Upper lobe of right lung (tissue), 1 donor: ENCODE data around the gene ACTG1. TPM values are rescaled to one million over a fixed set of nuclear protein-coding genes. Genes with fewer than 3 reads are reported as not detected.

Experiments
- ATAC-seq: fragments of 200-7000 bp; cut with Tn5 transposase; one replicate; pipeline ENCODE4 v1.9.1; 2020; ENCODE audit warnings: mild to moderate bottlenecking, moderate library complexity
- DNase-seq: peaks from one replicate; pipeline ENCODE4 v3.0.0-alpha.2; 2020
- H3K27ac ChIP-seq: fragments of 200-600 bp; one replicate; pipeline ENCODE4 v1.8.0; 2022
- H3K27me3 ChIP-seq: fragments of 200-600 bp; one replicate; pipeline ENCODE4 v1.8.0; 2022; ENCODE audit warnings: mild to moderate bottlenecking
- H3K36me3 ChIP-seq: fragments of 200-600 bp; one replicate; pipeline ENCODE4 v1.8.0; 2022
- H3K4me1 ChIP-seq: fragments of 200-600 bp; one replicate; pipeline ENCODE4 v1.8.0; 2022
- H3K4me3 ChIP-seq: fragments of 200-600 bp; one replicate; pipeline ENCODE4 v1.8.0; 2022; ENCODE audit warnings: mild to moderate bottlenecking
- H3K9me3 ChIP-seq: fragments of 200-600 bp; one replicate; pipeline ENCODE4 v1.8.0; 2022
- CTCF ChIP-seq: fragments of 200-600 bp; IDR thresholded peaks from one replicate; pipeline ENCODE4 v1.8.0; 2022; ENCODE audit warnings: antibody characterized with exemption
- intact Hi-C: fragments of 100-400 bp; cut with DNase I; formaldehyde crosslinking; loops from one replicate; pipeline ENCODE4 v1.11.0; 2022
- total RNA-seq: library from RNA; stranded (reverse); fragmentation: NEBNext Ultra II Directional; extraction: Animal tissue kit (Norgen Biotek cat#: 25700); gene quantifications from one replicate; pipeline ENCODE4 v1.2.1, GENCODE V29; 2021
- donor health status: DM: no; HTN: yes; CAD: no; lungs with severe emphysema.

The ACTG1 gene
- total RNA-seq, 1 donor from 2014 or later: 2,193 TPM

DNA sequence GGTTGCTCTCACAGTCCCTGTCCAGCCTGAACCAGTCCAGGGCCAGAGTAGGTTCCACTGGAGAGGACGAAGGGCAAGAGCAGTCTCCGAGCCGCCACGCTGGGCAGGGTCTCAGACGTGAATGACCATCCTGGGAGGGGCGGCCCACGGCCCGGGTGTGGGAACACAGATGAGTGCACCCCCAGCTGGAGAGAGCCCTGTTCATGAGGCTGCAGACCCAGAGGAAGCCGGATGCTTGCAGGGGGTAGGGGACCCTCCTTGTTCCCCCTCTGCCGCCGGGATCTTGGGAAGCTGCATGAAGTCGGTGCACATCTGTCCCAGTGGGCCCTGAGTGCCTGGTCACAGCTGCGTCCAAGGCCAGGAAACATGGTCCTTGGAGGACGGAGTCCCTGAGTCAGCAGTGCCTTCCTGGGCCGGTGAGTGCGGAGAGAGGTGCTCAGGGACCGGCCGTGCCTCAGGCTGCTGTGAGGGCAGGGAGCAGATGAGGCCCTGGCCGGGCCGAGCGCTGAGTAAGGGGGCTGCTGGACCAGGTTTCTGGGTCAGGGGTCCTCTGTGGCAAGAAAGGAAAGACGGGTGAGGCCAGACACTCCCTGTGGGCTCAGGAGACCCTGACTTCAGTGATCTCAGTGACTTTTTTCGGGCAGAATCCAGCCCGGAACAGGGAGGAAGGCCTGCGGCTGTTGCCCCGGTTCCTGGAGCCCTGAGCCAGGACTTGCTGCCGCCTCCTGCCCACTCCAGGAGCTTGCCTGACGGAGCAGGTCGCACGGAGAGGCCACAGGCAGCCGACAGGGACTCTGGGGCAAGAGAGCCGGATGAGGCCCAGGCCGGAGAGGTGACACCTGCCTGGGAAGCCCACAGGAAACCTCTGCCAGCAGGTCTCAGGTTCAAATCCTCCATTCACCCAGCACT, 45.8 kb downstream of the ACTG1 start:
- no peak overlapping the region for H3K4me3 ChIP-seq
- no peak for DNase-seq
- no peak for ATAC-seq
- H3K27ac ChIP-seq: no peak overlapping the region
- no peaks in the 10 kb centered on the region for H3K27me3 ChIP-seq
- intact Hi-C loops: no loop called here
- no peaks in the 10 kb centered on the region for H3K9me3 ChIP-seq
- no peak for TF ChIP-seq CTCF
- peaks cover 5% of the 10 kb centered on the region for H3K36me3 ChIP-seq
- H3K4me1 ChIP-seq: no peaks in the 10 kb centered on the region

DNA sequence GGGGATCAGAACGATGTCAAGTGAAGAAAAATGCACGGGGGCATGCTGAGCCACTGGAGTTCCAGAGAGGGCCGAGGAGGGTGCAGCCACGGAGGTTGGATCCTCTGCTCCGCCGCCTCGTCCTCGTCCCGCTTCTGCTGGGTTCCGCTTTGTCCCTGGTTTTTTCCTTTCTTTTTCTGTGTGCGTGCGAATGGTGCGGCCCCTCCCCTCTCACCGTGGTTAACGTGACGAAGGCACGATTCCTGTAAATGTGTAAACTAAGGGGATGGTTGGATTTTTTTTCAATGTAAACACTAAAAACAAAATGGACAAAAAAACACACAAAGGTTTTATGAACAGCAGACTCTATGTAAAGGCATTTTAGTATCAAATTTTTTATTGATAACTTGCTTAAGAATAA, 46.7 kb downstream of the ACTG1 start:
- peaks cover 5% of the 10 kb centered on the region for H3K36me3 ChIP-seq
- intact Hi-C loops: no loop called here
- H3K4me1 ChIP-seq: no peaks in the 10 kb centered on the region
- no peak for TF ChIP-seq CTCF
- no peaks in the 10 kb centered on the region for H3K9me3 ChIP-seq
- ATAC-seq: no peak
- no peak for DNase-seq
- H3K27ac ChIP-seq: no peak overlapping the region
- no peaks in the 10 kb centered on the region for H3K27me3 ChIP-seq
- no peak overlapping the region for H3K4me3 ChIP-seq

GRCh38 chr17:81464586-81464985, 48.0 kb downstream of the ACTG1 start:
- Histone ChIP-seq H3K9me3 (no peaks in the 10 kb centered on the region), H3K27me3 (no peaks in the 10 kb centered on the region), H3K27ac (no peak overlapping the region), H3K4me1 (no peaks in the 10 kb centered on the region), H3K4me3 (no peak overlapping the region), H3K36me3 (peaks cover 5% of the 10 kb centered on the region)
- intact Hi-C loops: no loop called here
- no peak for ATAC-seq
- TF ChIP-seq CTCF: no peak
- DNase-seq: no peak

DNA sequence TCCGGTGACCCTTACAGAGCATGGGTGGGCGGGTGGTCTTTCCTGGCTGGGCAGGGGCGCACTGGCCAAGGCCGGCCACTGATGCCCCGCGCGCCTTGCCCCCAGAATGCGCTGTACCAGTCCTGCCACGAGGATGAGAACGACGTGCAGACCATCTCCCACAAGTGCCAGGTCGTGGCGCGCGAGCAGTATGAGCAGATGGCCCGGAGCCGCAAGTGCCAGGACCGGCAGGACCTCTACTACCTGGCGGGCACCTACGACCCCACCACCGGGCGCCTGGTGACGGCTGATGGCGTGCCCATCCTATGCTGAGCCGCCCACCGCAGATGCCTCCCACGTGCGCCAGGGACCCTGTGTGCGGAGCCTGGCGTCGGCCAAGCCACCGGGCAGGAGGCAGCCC, 49.1 kb downstream of the ACTG1 start:
- H3K36me3 ChIP-seq: peaks cover 5% of the 10 kb centered on the region
- H3K27ac ChIP-seq: no peak overlapping the region
- DNase-seq: no peak
- TF ChIP-seq CTCF: no peak
- H3K9me3 ChIP-seq: no peaks in the 10 kb centered on the region
- no peak for ATAC-seq
- H3K4me1 ChIP-seq: no peaks in the 10 kb centered on the region
- no peaks in the 10 kb centered on the region for H3K27me3 ChIP-seq
- H3K4me3 ChIP-seq: no peak overlapping the region
- intact Hi-C loops: no loop called here

GRCh38 chr17:81462506-81463125, 50.0 kb downstream of the ACTG1 start:
- Histone ChIP-seq H3K4me1 (no peaks in the 10 kb centered on the region), H3K9me3 (no peaks in the 10 kb centered on the region), H3K27ac (no peak overlapping the region), H3K4me3 (no peak overlapping the region), H3K27me3 (no peaks in the 10 kb centered on the region), H3K36me3 (peaks cover 5% of the 10 kb centered on the region)
- intact Hi-C loops: no loop called here
- DNase-seq (no peak), ATAC-seq (no peak)
- no peak for TF ChIP-seq CTCF
